ENCODE data around the gene ONECUT1.
"Not testable (repeated sequence)": the region's sequence is repeated elsewhere in the genome, so short reads cannot be mapped to it uniquely, and the experiment has no call there.

DNA sequence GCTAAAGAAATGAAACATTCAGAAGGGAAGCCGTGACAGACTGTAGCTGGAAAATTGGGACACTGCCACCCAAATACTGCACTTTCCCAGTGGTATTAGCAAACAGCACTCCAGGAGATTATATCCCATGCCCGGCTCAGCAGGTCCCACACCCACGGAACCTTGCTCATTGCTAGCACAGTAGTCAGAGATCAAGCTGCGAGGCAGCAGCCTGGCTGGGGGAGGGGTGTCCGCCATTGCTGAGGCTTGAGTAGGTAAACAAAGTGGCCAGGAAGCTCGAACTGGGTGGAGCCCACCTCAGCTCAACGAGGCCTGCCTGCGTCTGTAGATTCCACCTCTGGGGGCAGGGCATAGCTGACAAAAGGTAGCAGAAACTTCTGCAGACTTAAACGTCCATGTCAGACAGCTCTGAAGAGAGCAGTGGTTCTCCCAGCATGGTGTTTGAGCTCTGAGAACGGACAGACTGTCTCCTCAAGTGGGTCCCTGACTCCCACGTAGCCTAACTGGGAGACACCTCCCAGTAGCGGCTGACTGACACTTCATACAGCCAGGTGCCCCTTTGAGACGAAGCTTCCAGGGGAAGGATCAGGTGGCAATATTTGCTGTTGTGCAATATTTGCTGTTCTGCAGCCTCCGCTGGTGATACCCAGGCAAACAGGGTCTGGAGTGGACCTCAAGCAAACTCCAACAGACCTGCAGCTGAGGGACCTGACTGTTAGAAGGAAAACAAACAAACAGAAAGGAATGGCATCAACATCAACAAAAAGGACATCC lies 34.2 kb upstream of the ONECUT1 start:
- not testable (repeated sequence) for TF ChIP-seq CTCF, POLR2A, EP300, POLR2AphosphoS5 (IDR thresholded peaks at IDR 0.05)

Measured in suprapubic skin (tissue), 4 donors.